ENCODE measurements around the gene PPP1R3D. TPM values are rescaled to one million over a fixed set of nuclear protein-coding genes. Genes with fewer than 3 reads are reported as not detected.

Gene PPP1R3D
- total RNA-seq (2021) (4.9 and 6.1 TPM in 2 replicates), Bru-seq, nascent RNA (percentile 64 among the genes with signal in this experiment), BruChase-seq, experiment 1, labeled RNA remaining after a 2-hour chase (percentile 86 among the genes with signal in this experiment), BruChase-seq, experiment 2, labeled RNA remaining after a 6-hour chase (percentile 63 among the genes with signal in this experiment)
- long read RNA-seq, transcript PPP1R3D-201 (1 exons, 3,630 nt): major isoform, 6 of 7 reads
- long read RNA-seq, partial matches to known transcripts: 0 of 7 reads
- long read RNA-seq, other reads (novel, unspliced or antisense): 1 of 7 reads

GRCh38 chr20:59940129-59940955, at the start of gene PPP1R3D, which contains the start of gene FAM217B:
PPP1R3D (minus strand) TSS chr20:59940305; CDS start chr20:59939931, 374 bp downstream.
FAM217B (plus strand) TSS chr20:59940389; CDS start chr20:59943944, 3,555 bp downstream.
- ChIA-PET POLR2A (ENCODE audit: low non-redundant PET) (no interaction called here), CTCF (no interaction called here)
- Histone ChIP-seq H3K4me1 (ENCODE audit: insufficient read depth, low read length, poor library complexity, severe bottlenecking) (peaks cover 23% of the 10 kb centered on the region), H3K36me3 (ENCODE audit: insufficient read depth, low read length, poor library complexity, severe bottlenecking) (peaks cover 28% of the 10 kb centered on the region), H3K27ac (ENCODE audit: low read depth, low read length, poor library complexity, severe bottlenecking) (peak within 1 kb of the TSS; percentile 94), H3K9me3 (ENCODE audit: low read depth, low read length, poor library complexity, severe bottlenecking) (no peaks in the 10 kb centered on the region), H3K4me3 (ENCODE audit: low read depth, low read length, poor library complexity, severe bottlenecking) (peak within 1 kb of the TSS; percentile 83), H3K27me3 (replicated peaks; ENCODE audit: insufficient read depth, low read depth, low read length, poor library complexity) (no peaks in the 10 kb centered on the region)
- intact Hi-C loops (cut with micrococcal nuclease; ENCODE audit: unreplicated experiment): no loop called here
- BruUV-seq (replicated peaks): no TSS peak
- TF ChIP-seq CTCF (conservative IDR thresholded peaks at IDR 0.05; ENCODE audit: low read depth, low read length) (no peak), EZH2 (IDR thresholded peaks at IDR 0.05; ENCODE audit: borderline replicate concordance, low read depth, low read length, poor library complexity, severe bottlenecking) (no peak)
- peak; percentile 97 for DNase-seq (ENCODE audit: low spot score)

GRCh38 chr20:59988141-59988540, 48.0 kb upstream of the PPP1R3D start:
- intact Hi-C loops (cut with micrococcal nuclease; ENCODE audit: unreplicated experiment): no loop called here
- H3K4me3 ChIP-seq (ENCODE audit: low read depth, low read length, poor library complexity, severe bottlenecking): no peak overlapping the region
- BruUV-seq (replicated peaks): no TSS peak
- ChIA-PET CTCF (no interaction called here), POLR2A (ENCODE audit: low non-redundant PET) (no interaction called here)
- no peaks in the 10 kb centered on the region for H3K4me1 ChIP-seq (ENCODE audit: insufficient read depth, low read length, poor library complexity, severe bottlenecking)
- no peak for DNase-seq (ENCODE audit: low spot score)
- no peaks in the 10 kb centered on the region for H3K9me3 ChIP-seq (ENCODE audit: low read depth, low read length, poor library complexity, severe bottlenecking)
- no peak for TF ChIP-seq CTCF (conservative IDR thresholded peaks at IDR 0.05; ENCODE audit: low read depth, low read length)
- TF ChIP-seq EZH2 (IDR thresholded peaks at IDR 0.05; ENCODE audit: borderline replicate concordance, low read depth, low read length, poor library complexity, severe bottlenecking): no peak
- H3K27ac ChIP-seq (ENCODE audit: low read depth, low read length, poor library complexity, severe bottlenecking): no peak overlapping the region
- no peaks in the 10 kb centered on the region for H3K27me3 ChIP-seq (replicated peaks; ENCODE audit: insufficient read depth, low read depth, low read length, poor library complexity)
- H3K36me3 ChIP-seq (ENCODE audit: insufficient read depth, low read length, poor library complexity, severe bottlenecking): no peaks in the 10 kb centered on the region

- POLR2A ChIA-PET (ENCODE audit: low non-redundant PET): no interaction called here
- BruUV-seq (replicated peaks): no TSS peak
- no peaks in the 10 kb centered on the region for H3K4me1 ChIP-seq (ENCODE audit: insufficient read depth, low read length, poor library complexity, severe bottlenecking)
- H3K9me3 ChIP-seq (ENCODE audit: low read depth, low read length, poor library complexity, severe bottlenecking): no peaks in the 10 kb centered on the region
- no peaks in the 10 kb centered on the region for H3K27me3 ChIP-seq (replicated peaks; ENCODE audit: insufficient read depth, low read depth, low read length, poor library complexity)
- H3K36me3 ChIP-seq (ENCODE audit: insufficient read depth, low read length, poor library complexity, severe bottlenecking): no peaks in the 10 kb centered on the region
- TF ChIP-seq EZH2 (IDR thresholded peaks at IDR 0.05; ENCODE audit: borderline replicate concordance, low read depth, low read length, poor library complexity, severe bottlenecking): no peak
- TF ChIP-seq CTCF (conservative IDR thresholded peaks at IDR 0.05; ENCODE audit: low read depth, low read length): no peak
- intact Hi-C loops (cut with micrococcal nuclease; ENCODE audit: unreplicated experiment): no loop called here
- no peak overlapping the region for H3K4me3 ChIP-seq (ENCODE audit: low read depth, low read length, poor library complexity, severe bottlenecking)
- DNase-seq (ENCODE audit: low spot score): no peak
- CTCF ChIA-PET: no interaction called here
- H3K27ac ChIP-seq (ENCODE audit: low read depth, low read length, poor library complexity, severe bottlenecking): no peak overlapping the region
Measured at GRCh38 chr20:59987135-59987534, 47.0 kb upstream of the PPP1R3D start.

All from A673 (cell line).